Endothelial cell of umbilical vein (primary cell): Measurements from ENCODE around the gene MOB3A. TPM values are rescaled to one million over a fixed set of nuclear protein-coding genes. Genes with fewer than 3 reads are reported as not detected.

Experiments
- BruUV-seq: library from RNA; stranded (reverse); fragments of 400-500 nt; replicated peaks from 2 replicates; lab custom pipeline; 2021; lab: Mats Ljungman, UMichigan
- CTCF ChIA-PET: fragments of 300-600, 350-600 bp; sonication (Branson Sonifier 250); formaldehyde crosslinking; loops from one replicate; lab custom pipeline; 2021; ENCODE audit warnings: antibody characterized with exemption, inconsistent platforms; lab: Charles Lee
- POLR2A ChIA-PET: fragments of 300-600, 350-600 bp; sonication (Branson Sonifier 250); formaldehyde crosslinking; loops from one replicate; lab custom pipeline; 2021; ENCODE audit warnings: antibody characterized with exemption, inconsistent platforms; lab: Charles Lee
- DNase-seq: peaks from one replicate; pipeline ENCODE4 v3.0.0-alpha.2; 2011; ENCODE audit warnings: low read depth, low spot score
- FAIRE-seq: peaks from 2 replicates; lab custom pipeline; 2011; peaks lifted over from hg19 to GRCh38; lab: Jason Lieb, UNC
- H2AFZ ChIP-seq: 2 replicates; pipeline ENCODE4 v1.6.0; 2012; ENCODE audit warnings: low read depth, low read length, control low read depth, inconsistent platforms
- H3K27ac ChIP-seq: 2 replicates; pipeline ENCODE4 v1.5.1; 2011; ENCODE audit warnings: low read depth, mild to moderate bottlenecking, control low read depth, low read length, moderate library complexity; ENCODE audit not compliant: insufficient read depth
- H3K27me3 ChIP-seq, 2 experiments: 2 replicates each; pipeline versions ENCODE4 v1.6.0 to v1.6.1; 2011; ENCODE audit warnings: low read length in 2 of 2, mixed read lengths in 1 of 2; ENCODE audit not compliant: control insufficient read depth in 2 of 2, insufficient read depth in 2 of 2
- H3K36me3 ChIP-seq, 2 experiments: 2 replicates in 1 of 2; 3 replicates in 1 of 2; pipeline ENCODE4 v1.5.1; 2011; ENCODE audit warnings: low read length in 2 of 2, mild to moderate bottlenecking in 1 of 2, moderate library complexity in 1 of 2; ENCODE audit not compliant: control insufficient read depth in 2 of 2, insufficient read depth in 2 of 2; ENCODE audit errors: extremely low read depth in 1 of 2
- H3K4me1 ChIP-seq: 3 replicates; pipeline ENCODE4 v1.5.1; 2011; ENCODE audit warnings: mild to moderate bottlenecking, low read length; ENCODE audit not compliant: control insufficient read depth, insufficient read depth; ENCODE audit errors: extremely low read depth
- H3K4me2 ChIP-seq: 2 replicates; pipeline ENCODE4 v1.6.1; 2011; ENCODE audit warnings: low read length, control low read depth, mixed read lengths; ENCODE audit not compliant: insufficient read depth
- H3K4me3 ChIP-seq, 3 experiments: fragments of 200-600 bp in 1 of 3; sonication (generic), shearing (Covaris generic) in 1 of 3; replicated peaks in 1 of 3; 2 replicates each; pipeline ENCODE4 v1.5.1; 2011 to 2016; ENCODE audit warnings: control low read depth in 3 of 3, low read length in 3 of 3, mild to moderate bottlenecking in 2 of 3, inconsistent platforms in 1 of 3, low read depth in 1 of 3, moderate library complexity in 1 of 3; ENCODE audit not compliant: insufficient read depth in 1 of 3
- H3K79me2 ChIP-seq: 2 replicates; pipeline ENCODE4 v1.6.0; 2012; ENCODE audit warnings: low read length, inconsistent platforms; ENCODE audit not compliant: control insufficient read depth, insufficient read depth
- H3K9ac ChIP-seq: replicated peaks from 2 replicates; pipeline ENCODE3; 2011; ENCODE audit warnings: low read length, control low read depth; ENCODE audit not compliant: insufficient read depth; ENCODE audit errors: extremely low read depth
- H3K9me1 ChIP-seq: replicated peaks from 3 replicates; pipeline ENCODE4 v1.6.0; 2011; ENCODE audit warnings: mild to moderate bottlenecking, low read length; ENCODE audit not compliant: control insufficient read depth, insufficient read depth; ENCODE audit errors: extremely low read depth
- H3K9me3 ChIP-seq: replicated peaks from 2 replicates; pipeline ENCODE4 v1.5.1; 2012; ENCODE audit warnings: low read length, inconsistent platforms; ENCODE audit not compliant: control insufficient read depth, insufficient read depth
- H4K20me1 ChIP-seq: replicated peaks from 2 replicates; pipeline ENCODE3; 2011; ENCODE audit warnings: mild to moderate bottlenecking, low read length; ENCODE audit not compliant: control insufficient read depth, insufficient read depth; ENCODE audit errors: extremely low read depth
- EZH2 ChIP-seq: IDR thresholded peaks from 2 replicates; pipeline ENCODE4 v1.6.1; 2012; ENCODE audit warnings: borderline replicate concordance, low read depth, mild to moderate bottlenecking, moderate library complexity, low read length, inconsistent platforms; ENCODE audit not compliant: severe bottlenecking
- FOS ChIP-seq: IDR thresholded peaks from 2 replicates; pipeline ENCODE4 v1.6.1; 2011; ENCODE audit warnings: mild to moderate bottlenecking, low read length, moderate library complexity, borderline replicate concordance; ENCODE audit not compliant: insufficient read depth
- GATA2 ChIP-seq: IDR thresholded peaks from 2 replicates; pipeline ENCODE4 v1.7.0; 2011; ENCODE audit warnings: low read depth, mild to moderate bottlenecking, moderate library complexity, mixed read lengths, low read length; ENCODE audit not compliant: insufficient read length, insufficient read depth
- JUN ChIP-seq: IDR thresholded peaks from 2 replicates; pipeline ENCODE4 v1.6.1; 2011; ENCODE audit warnings: borderline replicate concordance, low read depth; ENCODE audit not compliant: insufficient read length, insufficient read depth
- MAX ChIP-seq: IDR thresholded peaks from 2 replicates; pipeline ENCODE4 v1.6.1; 2011; ENCODE audit not compliant: insufficient read depth, insufficient read length
- MYC ChIP-seq: IDR thresholded peaks from one replicate; pipeline ENCODE4 v1.6.1; 2011; ENCODE audit warnings: mild to moderate bottlenecking, low read depth, low read length
- POLR2A ChIP-seq: IDR thresholded peaks from 2 replicates; pipeline ENCODE4 v1.6.1; 2012; ENCODE audit warnings: low read depth, mild to moderate bottlenecking, control low read depth, low read length
- POLR2AphosphoS5 ChIP-seq: IDR thresholded peaks from 2 replicates; pipeline ENCODE4 v1.6.1; 2012; ENCODE audit warnings: low read depth, mild to moderate bottlenecking, control low read depth, low read length, moderate library complexity; ENCODE audit not compliant: insufficient read depth
- dilution Hi-C: fragments of 300-500 bp; cut with MboI; formaldehyde crosslinking; loops from one replicate; pipeline ENCODE4 v1.15.0; 2019; ENCODE audit warnings: low sequenced_read_pairs; ENCODE audit not compliant: extremely low pct_ligation_motif_present
- intact Hi-C: fragments of 100-400 bp; cut with micrococcal nuclease; formaldehyde crosslinking; loops from one replicate; pipeline ENCODE4 v1.10.0; 2022
- polyA plus RNA-seq, 4 experiments: library from polyadenylated mRNA; depleted of rRNA in 3 of 4; stranded (reverse) in 3 of 4; unstranded in 1 of 4; fragments of >200 nt; gene quantifications; 2 replicates each; pipeline versions ENCODE4 v1.2.1 to v1.2.3, GENCODE V29; 2011 to 2012; ENCODE audit warnings: missing spikeins in 1 of 4
- total RNA-seq: library from RNA; stranded (reverse); gene quantifications from 2 replicates; pipeline ENCODE4 v1.2.3, GENCODE V29; 2021
- TF ChIP-seq, protein P1 (sequence below), 2 donors: IDR thresholded peaks; 1 replicate in 1 of 2; 2 replicates in 1 of 2; pipeline ENCODE4 v1.5.1; 2011; ENCODE audit warnings: low read length in 2 of 2, mild to moderate bottlenecking in 2 of 2, moderate library complexity in 2 of 2, control low read depth in 1 of 2, inconsistent platforms in 1 of 2, low read depth in 1 of 2; ENCODE audit not compliant: insufficient read depth in 1 of 2; ENCODE audit errors: extremely low read depth in 1 of 2

The MOB3A gene
- total and polyA plus RNA-seq, 2 donors (not counting 3 experiments of a cell fraction or from before 2014, with no cell fraction given): 46.5 to 59.7 TPM

- Histone ChIP-seq H3K4me3 (no peak overlapping the region), H3K4me1 (no peaks in the 10 kb centered on the region), H3K27ac (no peak overlapping the region), H3K4me2 (no peak overlapping the region), H2AFZ (no peak overlapping the region), H3K9ac (no peak overlapping the region), H3K36me3 (peaks cover 23 to 80% of the 10 kb centered on the region in 2 experiments), H3K79me2 (no peaks in the 10 kb centered on the region), H3K9me1 (no peaks in the 10 kb centered on the region), H3K9me3 (no peaks in the 10 kb centered on the region), H4K20me1 (no peaks in the 10 kb centered on the region), H3K27me3 (no peaks in the 10 kb centered on the region)
- FAIRE-seq (no peak), DNase-seq (no peak)
- intact Hi-C loops (no loop called here), dilution Hi-C loops (no loop called here)
- ChIA-PET CTCF (no interaction called here), POLR2A (no interaction called here)
- no TSS peak for BruUV-seq
- no peak for TF ChIP-seq EZH2
- TF ChIP-seq POLR2A: no peak
- no peak for TF ChIP-seq MYC
- TF ChIP-seq POLR2AphosphoS5: no peak
- no peak for TF ChIP-seq FOS
- TF ChIP-seq, protein P1, sequence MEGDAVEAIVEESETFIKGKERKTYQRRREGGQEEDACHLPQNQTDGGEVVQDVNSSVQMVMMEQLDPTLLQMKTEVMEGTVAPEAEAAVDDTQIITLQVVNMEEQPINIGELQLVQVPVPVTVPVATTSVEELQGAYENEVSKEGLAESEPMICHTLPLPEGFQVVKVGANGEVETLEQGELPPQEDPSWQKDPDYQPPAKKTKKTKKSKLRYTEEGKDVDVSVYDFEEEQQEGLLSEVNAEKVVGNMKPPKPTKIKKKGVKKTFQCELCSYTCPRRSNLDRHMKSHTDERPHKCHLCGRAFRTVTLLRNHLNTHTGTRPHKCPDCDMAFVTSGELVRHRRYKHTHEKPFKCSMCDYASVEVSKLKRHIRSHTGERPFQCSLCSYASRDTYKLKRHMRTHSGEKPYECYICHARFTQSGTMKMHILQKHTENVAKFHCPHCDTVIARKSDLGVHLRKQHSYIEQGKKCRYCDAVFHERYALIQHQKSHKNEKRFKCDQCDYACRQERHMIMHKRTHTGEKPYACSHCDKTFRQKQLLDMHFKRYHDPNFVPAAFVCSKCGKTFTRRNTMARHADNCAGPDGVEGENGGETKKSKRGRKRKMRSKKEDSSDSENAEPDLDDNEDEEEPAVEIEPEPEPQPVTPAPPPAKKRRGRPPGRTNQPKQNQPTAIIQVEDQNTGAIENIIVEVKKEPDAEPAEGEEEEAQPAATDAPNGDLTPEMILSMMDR (IDR thresholded peaks at IDR 0.05; ENCODE audit: extremely low read depth in 1 of 2, insufficient read depth in 1 of 2, low read depth in 1 of 2, low read length in 2 of 2): no peak
- no peak for TF ChIP-seq GATA2
- TF ChIP-seq MAX: no peak
- TF ChIP-seq JUN: no peak
Observed at GRCh38 chr19:2121416-2122051, 25.4 kb upstream of the MOB3A start.
